ENCODE data around the gene STX18.

The STX18 gene

DNA sequence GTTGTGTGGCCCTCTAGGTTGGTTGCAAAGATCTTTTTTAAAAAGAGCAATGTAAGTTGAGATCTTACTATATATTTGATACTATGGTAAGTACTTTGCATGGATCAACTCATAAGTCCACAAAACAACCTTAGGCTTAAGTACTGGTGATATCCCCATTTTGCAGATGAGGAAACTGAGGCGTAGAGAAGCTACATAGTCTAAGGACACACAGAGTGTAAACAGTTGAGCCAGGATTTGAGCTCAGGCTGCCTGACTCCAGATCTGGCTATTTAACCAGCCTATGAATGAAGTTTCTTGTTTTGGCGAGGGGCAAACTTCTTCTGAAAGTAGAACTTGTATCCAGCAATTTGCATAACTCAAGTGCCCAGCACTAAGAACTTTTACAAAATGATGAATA, 38.6 kb upstream of the STX18 start:
- H3K4me3 ChIP-seq (ENCODE audit: low read depth, low read length): no peak overlapping the region
- TF ChIP-seq, protein P1, sequence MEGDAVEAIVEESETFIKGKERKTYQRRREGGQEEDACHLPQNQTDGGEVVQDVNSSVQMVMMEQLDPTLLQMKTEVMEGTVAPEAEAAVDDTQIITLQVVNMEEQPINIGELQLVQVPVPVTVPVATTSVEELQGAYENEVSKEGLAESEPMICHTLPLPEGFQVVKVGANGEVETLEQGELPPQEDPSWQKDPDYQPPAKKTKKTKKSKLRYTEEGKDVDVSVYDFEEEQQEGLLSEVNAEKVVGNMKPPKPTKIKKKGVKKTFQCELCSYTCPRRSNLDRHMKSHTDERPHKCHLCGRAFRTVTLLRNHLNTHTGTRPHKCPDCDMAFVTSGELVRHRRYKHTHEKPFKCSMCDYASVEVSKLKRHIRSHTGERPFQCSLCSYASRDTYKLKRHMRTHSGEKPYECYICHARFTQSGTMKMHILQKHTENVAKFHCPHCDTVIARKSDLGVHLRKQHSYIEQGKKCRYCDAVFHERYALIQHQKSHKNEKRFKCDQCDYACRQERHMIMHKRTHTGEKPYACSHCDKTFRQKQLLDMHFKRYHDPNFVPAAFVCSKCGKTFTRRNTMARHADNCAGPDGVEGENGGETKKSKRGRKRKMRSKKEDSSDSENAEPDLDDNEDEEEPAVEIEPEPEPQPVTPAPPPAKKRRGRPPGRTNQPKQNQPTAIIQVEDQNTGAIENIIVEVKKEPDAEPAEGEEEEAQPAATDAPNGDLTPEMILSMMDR (IDR thresholded peaks at IDR 0.05; ENCODE audit: control insufficient read depth, extremely low read depth, insufficient read depth): no peak
- no peak for DNase-seq (ENCODE audit: low read depth)

DNA sequence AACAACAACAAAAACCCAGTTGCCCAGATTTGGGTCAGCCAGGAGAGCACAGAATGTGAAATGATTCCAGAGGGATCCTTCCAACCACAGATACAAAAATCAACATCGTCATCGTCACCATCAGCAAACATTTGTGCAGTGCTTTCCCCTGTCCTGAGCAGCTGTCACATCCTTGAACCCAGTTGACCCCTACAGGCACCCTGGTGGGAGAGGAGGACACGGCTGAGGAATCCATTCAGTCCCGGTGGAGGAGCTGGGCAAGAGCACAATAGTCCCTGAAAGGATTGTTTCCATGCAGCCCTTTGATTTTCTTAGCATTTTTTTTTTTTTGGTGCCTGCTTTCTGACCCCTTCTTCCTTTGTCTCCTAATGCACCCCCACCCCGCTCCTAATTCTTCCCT, 37.1 kb upstream of the STX18 start:
- TF ChIP-seq, protein P1 (IDR thresholded peaks at IDR 0.05; ENCODE audit: control insufficient read depth, extremely low read depth, insufficient read depth): no peak
- no peak overlapping the region for H3K4me3 ChIP-seq (ENCODE audit: low read depth, low read length)
- DNase-seq (ENCODE audit: low read depth): no peak

DNA sequence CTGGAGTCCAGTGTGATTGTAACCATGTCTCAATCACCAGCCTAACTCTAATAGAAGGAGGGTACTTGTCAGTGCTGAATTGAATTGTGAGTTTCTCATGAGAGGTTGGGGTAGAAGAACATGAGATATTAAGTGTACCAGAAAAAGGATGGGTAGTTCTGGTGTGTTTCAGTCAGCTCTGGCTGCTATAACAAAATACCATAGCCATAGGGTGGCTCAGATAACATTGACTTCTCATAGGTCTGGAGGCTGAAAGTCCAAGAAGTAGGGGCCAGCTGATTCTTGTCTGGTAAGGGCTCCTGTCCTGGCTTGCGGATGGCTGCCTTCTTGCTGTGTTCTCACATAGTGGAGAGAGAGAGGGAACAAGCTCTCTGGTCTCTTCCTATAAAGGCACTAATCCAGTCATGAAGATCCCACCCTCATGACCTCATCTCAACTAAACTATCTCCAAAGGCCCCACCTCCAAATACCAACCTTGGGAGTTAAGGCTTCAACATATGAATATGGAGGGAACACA, 35.6 kb upstream of the STX18 start:
- TF ChIP-seq, protein P1 (IDR thresholded peaks at IDR 0.05; ENCODE audit: control insufficient read depth, extremely low read depth, insufficient read depth): no peak
- DNase-seq (ENCODE audit: low read depth): no peak
- H3K4me3 ChIP-seq (ENCODE audit: low read depth, low read length): no peak overlapping the region

DNA sequence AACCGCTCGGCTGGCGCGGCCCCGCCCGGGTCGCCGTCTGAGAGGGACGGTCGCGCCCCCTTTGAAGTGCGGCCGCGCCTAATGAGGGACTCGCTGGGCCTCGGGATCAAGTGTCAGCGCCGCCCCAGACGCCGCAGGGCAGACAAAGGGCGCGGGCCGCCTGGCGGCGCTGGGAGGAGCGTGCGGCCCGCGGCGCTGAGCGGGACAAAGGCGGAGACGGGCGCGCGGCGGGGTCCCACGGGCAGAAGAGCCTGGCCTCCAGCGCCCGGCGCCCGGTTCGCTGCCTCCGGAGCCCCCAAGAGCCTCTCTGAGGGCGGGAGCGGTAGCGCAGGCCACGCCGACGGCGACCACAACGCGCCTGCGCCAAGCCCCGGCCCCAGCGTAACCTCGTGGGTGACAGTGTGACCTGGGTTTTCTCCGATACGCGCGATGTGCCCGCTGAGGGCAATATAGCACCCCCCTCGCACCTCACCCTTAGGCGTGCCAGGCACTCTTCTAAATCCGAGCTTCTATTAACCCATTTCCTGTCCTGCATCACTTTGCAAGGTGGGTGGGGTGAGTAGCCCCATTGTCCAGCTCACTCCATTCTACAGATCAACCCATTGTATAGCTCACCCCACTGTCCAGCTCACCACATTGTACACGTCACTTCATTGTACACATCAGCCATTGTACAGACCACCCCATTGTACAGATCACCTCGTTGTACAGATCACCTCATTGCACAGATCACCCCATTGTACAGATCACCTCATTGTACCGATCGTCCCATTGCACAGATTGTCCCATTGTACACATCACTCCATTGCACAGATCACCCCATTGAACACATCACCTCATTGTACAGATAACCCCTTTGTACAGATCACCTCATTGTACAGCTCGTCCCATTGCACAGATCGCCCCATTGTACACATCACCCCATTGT, 33.7 kb upstream of the STX18 start:
- TF ChIP-seq, protein P1 (IDR thresholded peaks at IDR 0.05; ENCODE audit: control insufficient read depth, extremely low read depth, insufficient read depth): peak; percentile 32
- no peak for DNase-seq (ENCODE audit: low read depth)
- peak overlapping the region; percentile 43 for H3K4me3 ChIP-seq (ENCODE audit: low read depth, low read length)

DNA sequence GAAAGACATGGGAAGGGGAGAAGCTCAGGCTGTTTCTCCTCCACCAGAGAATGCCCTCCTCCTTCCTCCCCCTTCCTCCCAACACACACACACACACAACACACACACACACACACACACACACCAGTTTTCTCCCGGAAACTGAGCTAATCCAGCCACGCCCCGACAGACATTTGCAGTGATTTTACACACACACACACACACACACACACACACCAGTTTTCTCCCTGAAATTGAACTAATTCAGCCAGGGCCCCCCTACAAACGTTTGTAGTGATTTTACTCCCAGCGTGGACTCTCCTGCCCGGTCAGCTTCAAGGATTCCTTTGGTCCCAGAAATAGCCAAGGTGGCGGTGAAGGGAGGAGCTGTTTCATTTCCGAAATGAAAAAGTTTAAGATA, 32.9 kb upstream of the STX18 start:
- TF ChIP-seq, protein P1 (IDR thresholded peaks at IDR 0.05; ENCODE audit: control insufficient read depth, extremely low read depth, insufficient read depth): no peak
- no peak for DNase-seq (ENCODE audit: low read depth)
- peak overlapping the region; percentile 43 for H3K4me3 ChIP-seq (ENCODE audit: low read depth, low read length)

DNA sequence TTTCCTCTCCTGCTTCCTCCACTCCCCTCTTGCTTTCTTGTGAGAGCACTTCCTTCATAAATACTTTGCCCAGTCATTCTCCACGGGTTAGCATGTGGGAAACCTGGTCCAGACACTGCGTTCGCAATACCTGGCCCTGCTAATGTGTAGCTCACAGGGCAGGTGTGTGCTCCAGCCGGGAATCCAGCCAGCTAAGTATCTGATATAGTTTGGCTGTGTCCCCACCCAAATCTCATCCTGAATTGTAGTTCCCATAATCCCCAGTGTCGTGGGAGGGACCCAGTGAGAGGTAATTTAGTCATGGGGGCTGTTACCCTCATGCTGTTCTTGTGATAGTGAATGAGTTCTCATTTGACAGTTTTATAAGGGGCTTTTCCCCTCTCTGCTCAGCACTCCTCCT, 32.2 kb upstream of the STX18 start:
- no peak for DNase-seq (ENCODE audit: low read depth)
- no peak overlapping the region for H3K4me3 ChIP-seq (ENCODE audit: low read depth, low read length)
- TF ChIP-seq, protein P1 (IDR thresholded peaks at IDR 0.05; ENCODE audit: control insufficient read depth, extremely low read depth, insufficient read depth): no peak
